H9 (cell line): ENCODE data around the gene CTDSPL. TPM values are rescaled to one million over a fixed set of nuclear protein-coding genes. Genes with fewer than 3 reads are reported as not detected.

ENCODE experiments used
- DNase-seq: peaks from one replicate; pipeline ENCODE4 v3.0.0-alpha.2; 2017
- H2AFZ ChIP-seq: one replicate; pipeline ENCODE4 v1.6.1; 2013; ENCODE audit warnings: mild to moderate bottlenecking, low read length, control low read depth, moderate library complexity
- H2AK5ac ChIP-seq: 2 replicates; pipeline ENCODE4 v1.6.1; 2013; ENCODE audit warnings: low read length, control low read depth, mixed read lengths; ENCODE audit not compliant: insufficient read length
- H2BK120ac ChIP-seq: one replicate; pipeline ENCODE4 v1.6.1; 2013; ENCODE audit warnings: low read depth, mild to moderate bottlenecking, low read length, control low read depth, inconsistent platforms; ENCODE audit not compliant: poor library complexity, severe bottlenecking
- H2BK12ac ChIP-seq: 2 replicates; pipeline ENCODE4 v1.6.1; 2013; ENCODE audit warnings: low read length, control low read depth, mixed read lengths, low read depth; ENCODE audit not compliant: insufficient read length
- H2BK15ac ChIP-seq: 2 replicates; pipeline ENCODE4 v1.6.1; 2013; ENCODE audit warnings: low read depth, low read length, control low read depth
- H2BK20ac ChIP-seq: one replicate; pipeline ENCODE4 v1.6.1; 2013; ENCODE audit warnings: low read depth, mild to moderate bottlenecking, low read length, control low read depth, inconsistent platforms; ENCODE audit not compliant: poor library complexity, severe bottlenecking
- H2BK5ac ChIP-seq: 2 replicates; pipeline ENCODE4 v1.6.1; 2013; ENCODE audit warnings: low read length, control low read depth, mixed read lengths; ENCODE audit not compliant: insufficient read length
- H3K14ac ChIP-seq: 2 replicates; pipeline ENCODE4 v1.6.1; 2013; ENCODE audit warnings: low read length, control low read depth; ENCODE audit not compliant: insufficient read depth
- H3K18ac ChIP-seq: 2 replicates; pipeline ENCODE4 v1.6.1; 2013; ENCODE audit warnings: low read depth, mild to moderate bottlenecking, mixed read lengths, low read length, control low read depth; ENCODE audit not compliant: insufficient read length
- H3K23ac ChIP-seq: 2 replicates; pipeline ENCODE4 v1.6.1; 2013; ENCODE audit warnings: low read length, control low read depth, mixed read lengths, low read depth; ENCODE audit not compliant: insufficient read length
- H3K23me2 ChIP-seq: 2 replicates; pipeline ENCODE4 v1.6.1; 2013; ENCODE audit warnings: low read depth, mild to moderate bottlenecking, mixed read lengths, low read length, control low read depth; ENCODE audit not compliant: insufficient read length, poor library complexity, severe bottlenecking
- H3K27ac ChIP-seq: 2 replicates; pipeline ENCODE4 v1.5.1; 2013; ENCODE audit warnings: low read length, control low read depth, mixed read lengths, low read depth; ENCODE audit not compliant: insufficient read length
- H3K27me3 ChIP-seq: 2 replicates; pipeline ENCODE4 v1.6.1; 2013; ENCODE audit warnings: low read length, control low read depth, inconsistent platforms; ENCODE audit not compliant: insufficient read depth
- H3K4ac ChIP-seq: 2 replicates; pipeline ENCODE4 v1.6.1; 2013; ENCODE audit warnings: low read depth, mild to moderate bottlenecking, control low read depth, inconsistent platforms, low read length, moderate library complexity
- H3K4me1 ChIP-seq: 2 replicates; pipeline ENCODE4 v1.6.1; 2013; ENCODE audit warnings: low read length, control low read depth, inconsistent platforms; ENCODE audit not compliant: insufficient read depth
- H3K4me2 ChIP-seq: 2 replicates; pipeline ENCODE4 v1.6.1; 2013; ENCODE audit warnings: low read length, control low read depth, mixed read lengths; ENCODE audit not compliant: insufficient read length, insufficient read depth
- H3K56ac ChIP-seq: 2 replicates; pipeline ENCODE4 v1.6.1; 2013; ENCODE audit warnings: low read depth, mild to moderate bottlenecking, mixed read lengths, low read length, control low read depth; ENCODE audit not compliant: insufficient read length
- H3K79me1 ChIP-seq: 2 replicates; pipeline ENCODE4 v1.6.1; 2013; ENCODE audit warnings: low read depth, mild to moderate bottlenecking, moderate library complexity, low read length, control low read depth, inconsistent platforms; ENCODE audit not compliant: insufficient read depth, poor library complexity, severe bottlenecking
- H3K79me2 ChIP-seq: 2 replicates; pipeline ENCODE4 v1.6.1; 2013; ENCODE audit warnings: low read length, control low read depth, inconsistent platforms; ENCODE audit not compliant: insufficient read depth
- H3K9ac ChIP-seq: 2 replicates; pipeline ENCODE4 v1.6.1; 2013; ENCODE audit warnings: low read length, control low read depth, mixed read lengths; ENCODE audit not compliant: insufficient read length; ENCODE audit errors: extremely low read depth
- H3K9me3 ChIP-seq: one replicate; pipeline ENCODE4 v1.6.1; 2013; ENCODE audit warnings: low read depth, low read length, inconsistent platforms; ENCODE audit not compliant: control insufficient read depth
- H3T11ph ChIP-seq: one replicate; pipeline ENCODE4 v1.6.1; 2013; ENCODE audit warnings: mild to moderate bottlenecking, low read length, control low read depth, inconsistent platforms
- H4K20me1 ChIP-seq: one replicate; pipeline ENCODE4 v1.6.1; 2013; ENCODE audit not compliant: control insufficient read depth, insufficient read length, insufficient read depth
- H4K5ac ChIP-seq: 2 replicates; pipeline ENCODE4 v1.6.1; 2013; ENCODE audit warnings: low read depth, mild to moderate bottlenecking, mixed read lengths, low read length, control low read depth; ENCODE audit not compliant: insufficient read length
- H4K8ac ChIP-seq: replicated peaks from 2 replicates; pipeline ENCODE4 v1.6.1; 2013; ENCODE audit warnings: low read length, control low read depth, mixed read lengths, low read depth; ENCODE audit not compliant: insufficient read length
- H4K91ac ChIP-seq: 2 replicates; pipeline ENCODE4 v1.6.1; 2013; ENCODE audit warnings: low read depth, mild to moderate bottlenecking, moderate library complexity, mixed read lengths, low read length, control low read depth; ENCODE audit not compliant: insufficient read length
- H3K27ac Mint-ChIP-seq, 3 experiments: 2 replicates in 2 of 3; 3 replicates in 1 of 3; pipeline ENCODE4 v1.8.0; 2020 to 2021; ENCODE audit warnings: mixed read lengths in 3 of 3, mild to moderate bottlenecking in 1 of 3, moderate library complexity in 1 of 3
- H3K27me3 Mint-ChIP-seq: 2 replicates; pipeline ENCODE4 v1.8.0; 2021; ENCODE audit warnings: low read depth, mild to moderate bottlenecking, moderate library complexity, mixed read lengths
- H3K36me3 Mint-ChIP-seq, 3 experiments: 2 replicates in 2 of 3; 3 replicates in 1 of 3; pipeline ENCODE4 v1.8.0; 2020 to 2021; ENCODE audit warnings: low read depth in 3 of 3, mixed read lengths in 3 of 3; ENCODE audit not compliant: insufficient read depth in 1 of 3
- H3K4me1 Mint-ChIP-seq, 2 experiments: 2 replicates each; pipeline ENCODE4 v1.8.0; 2020; ENCODE audit warnings: mixed read lengths in 2 of 2
- H3K4me3 Mint-ChIP-seq, 2 experiments: 2 replicates in 1 of 2; 3 replicates in 1 of 2; pipeline ENCODE4 v1.8.0; 2020 to 2021; ENCODE audit warnings: mild to moderate bottlenecking in 2 of 2, mixed read lengths in 2 of 2, moderate library complexity in 1 of 2
- H3K9me3 Mint-ChIP-seq, 2 experiments: 2 replicates in 1 of 2; 3 replicates in 1 of 2; pipeline ENCODE4 v1.8.0; 2020; ENCODE audit warnings: mild to moderate bottlenecking in 2 of 2, mixed read lengths in 2 of 2, moderate library complexity in 1 of 2
- CTCF ChIP-seq: fragments of 200-600 bp; sonication (generic); conservative IDR thresholded peaks from 3 replicates; pipeline ENCODE4 v1.8.0; 2021; ENCODE audit warnings: antibody characterized with exemption, mild to moderate bottlenecking
- WGBS: extraction: QIAGEN DNeasy Blood & Tissue Kit; methylation state at CpG from one replicate; pipeline ENCODE4 v1.1.7; 2013; ENCODE audit warnings: missing lambda C conversion rate, low lambda C conversion rate, mixed read lengths; ENCODE audit not compliant: insufficient read length; ENCODE audit errors: extremely low coverage; 5-methylcytosine and 5-hydroxymethylcytosine counted together
- total RNA-seq: library from RNA; stranded (reverse); gene quantifications from 2 replicates; pipeline ENCODE4 v1.2.1, GENCODE V29; 2021

Gene CTDSPL
- total RNA-seq, 1 experiment from 2014 or later = 20.8 TPM

DNA sequence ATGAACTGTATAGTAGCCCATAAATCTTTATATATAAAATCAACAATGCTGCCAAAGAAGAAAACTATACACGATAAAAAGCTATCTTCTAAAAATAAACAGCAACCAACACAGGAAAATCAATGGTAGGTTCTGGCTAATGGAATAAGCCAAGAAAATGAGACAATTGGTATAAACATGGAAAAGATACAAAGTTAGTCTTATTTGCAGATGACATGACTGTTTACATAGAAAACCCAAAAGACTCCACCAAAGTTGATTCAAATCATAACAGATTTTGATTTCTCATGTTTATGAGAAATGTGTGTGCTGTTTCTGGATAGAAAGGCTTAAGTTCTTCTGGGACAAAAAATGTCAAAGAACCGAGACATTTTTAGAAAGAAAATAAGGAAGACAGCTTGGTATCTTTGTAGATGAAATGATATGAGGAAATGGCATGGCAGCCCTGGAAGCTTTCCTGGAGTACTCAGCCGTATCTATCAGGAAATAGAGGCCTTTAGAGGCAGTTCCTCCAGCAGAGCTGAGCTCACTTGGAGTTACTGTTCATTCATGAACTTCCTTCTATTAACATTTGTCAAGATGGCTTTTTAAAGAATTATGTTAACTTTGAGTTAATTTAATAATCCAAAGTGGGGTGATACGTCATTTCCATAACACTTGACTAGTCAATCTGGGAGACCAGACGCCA is 92.2 kb downstream of the CTDSPL start:
- Histone ChIP-seq H3K56ac (no peak overlapping the region), H3K27me3 (no peaks in the 10 kb centered on the region), H4K5ac (no peak overlapping the region), H2BK15ac (no peak overlapping the region), H4K8ac (no peak overlapping the region), H3T11ph (no peak overlapping the region), H2AK5ac (no peak overlapping the region), H3K4ac (no peak overlapping the region), H4K20me1 (no peaks in the 10 kb centered on the region), H3K27ac (no peak overlapping the region), H4K91ac (no peak overlapping the region), H3K23ac (no peak overlapping the region), H2BK12ac (no peak overlapping the region), H3K79me2 (no peaks in the 10 kb centered on the region), H2BK5ac (no peak overlapping the region), H3K9ac (no peak overlapping the region), H3K79me1 (no peaks in the 10 kb centered on the region), H3K23me2 (no peaks in the 10 kb centered on the region), H3K18ac (no peak overlapping the region), H3K4me1 (peaks cover 3% of the 10 kb centered on the region), H3K9me3 (no peaks in the 10 kb centered on the region), H3K14ac (no peak overlapping the region), H2AFZ (no peak overlapping the region), H2BK20ac (no peak overlapping the region), H3K4me2 (no peak overlapping the region), H2BK120ac (no peak overlapping the region)
- H3K4me1 Mint-ChIP-seq = peaks cover 15 to 17% of the 10 kb centered on the region in 2 experiments
- no peak for DNase-seq
- H3K27ac Mint-ChIP-seq = no peak overlapping the region
- H3K36me3 Mint-ChIP-seq = peaks cover 0 to 4% (median 2%) of the 10 kb centered on the region in 3 experiments; a peak in 2 of 7 replicates
- H3K27me3 Mint-ChIP-seq = no peaks in the 10 kb centered on the region
- H3K4me3 Mint-ChIP-seq = no peak overlapping the region
- no peak for TF ChIP-seq CTCF
- WGBS = no CpG with 5 or more reads among the region's 5 CpGs
- no peaks in the 10 kb centered on the region for H3K9me3 Mint-ChIP-seq
